GM23338 (cell line): ENCODE results near the gene NOX5. TPM values are rescaled to one million over a fixed set of nuclear protein-coding genes. Genes with fewer than 3 reads are reported as not detected.

ENCODE experiments used
- ATAC-seq: fragments of 200-7000 bp; cut with Tn5 transposase; 3 replicates; pipeline ENCODE4 v1.9.1; 2020
- DNase-seq: peaks from one replicate; pipeline ENCODE4 v3.0.0-alpha.2; 2015; ENCODE audit warnings: low spot score
- H2AFZ ChIP-seq: fragments of 200-600 bp; sonication (generic); 2 replicates; pipeline ENCODE4 v1.8.0; 2016; ENCODE audit warnings: antibody characterized with exemption, mild to moderate bottlenecking, moderate library complexity
- H3F3A ChIP-seq: fragments of 200-600 bp; sonication (generic); replicated peaks from 2 replicates; pipeline ENCODE4 v1.8.0; 2017; ENCODE audit warnings: antibody characterized with exemption, mixed run types, low read depth
- H3K27ac ChIP-seq: fragments of 200-600 bp; sonication (generic); 2 replicates; pipeline ENCODE4 v1.6.1; 2016; ENCODE audit warnings: low read depth
- H3K27me3 ChIP-seq: fragments of 200-600 bp; sonication (generic); 2 replicates; pipeline ENCODE4 v1.8.0; 2016; ENCODE audit warnings: mild to moderate bottlenecking, mixed run types, moderate library complexity; ENCODE audit not compliant: insufficient read depth
- H3K36me3 ChIP-seq: fragments of 200-600 bp; sonication (generic); 2 replicates; pipeline ENCODE4 v1.8.0; 2016; ENCODE audit warnings: mild to moderate bottlenecking; ENCODE audit not compliant: insufficient read depth
- H3K4me1 ChIP-seq: fragments of 200-600 bp; sonication (generic); 2 replicates; pipeline ENCODE4 v1.8.0; 2016; ENCODE audit warnings: mild to moderate bottlenecking, moderate library complexity; ENCODE audit not compliant: insufficient read depth
- H3K4me2 ChIP-seq: fragments of 200-600 bp; sonication (generic); 2 replicates; pipeline ENCODE4 v1.7.1; 2017; ENCODE audit warnings: mixed run types
- H3K4me3 ChIP-seq: fragments of 200-600 bp; sonication (generic); 2 replicates; pipeline ENCODE4 v1.6.1; 2016; ENCODE audit warnings: mixed run types
- H3K79me2 ChIP-seq: fragments of 200-600 bp; sonication (generic); replicated peaks from 2 replicates; pipeline ENCODE4 v1.8.0; 2017; ENCODE audit warnings: mild to moderate bottlenecking; ENCODE audit not compliant: insufficient read depth
- H3K9me2 ChIP-seq: fragments of 200-600 bp; sonication (generic); 2 replicates; pipeline ENCODE4 v1.8.0; 2017; ENCODE audit not compliant: insufficient read depth
- H4K20me1 ChIP-seq: fragments of 200-600 bp; sonication (generic); replicated peaks from 2 replicates; pipeline ENCODE4 v1.8.0; 2017; ENCODE audit warnings: mild to moderate bottlenecking; ENCODE audit not compliant: insufficient read depth
- H3K27ac Mint-ChIP-seq: 2 replicates; pipeline ENCODE4 v1.8.0; 2020; ENCODE audit warnings: inconsistent platforms, mild to moderate bottlenecking, moderate library complexity, mixed read lengths
- H3K27me3 Mint-ChIP-seq: 3 replicates; pipeline ENCODE4 v1.8.0; 2022; ENCODE audit warnings: low read depth, mild to moderate bottlenecking, moderate library complexity, mixed read lengths, inconsistent platforms; ENCODE audit not compliant: insufficient read depth, poor library complexity
- H3K36me3 Mint-ChIP-seq: 3 replicates; pipeline ENCODE4 v1.8.0; 2021; ENCODE audit warnings: low read depth, mild to moderate bottlenecking, inconsistent platforms, moderate library complexity, mixed read lengths
- H3K4me1 Mint-ChIP-seq: 3 replicates; pipeline ENCODE4 v1.8.0; 2020; ENCODE audit warnings: mild to moderate bottlenecking, inconsistent platforms, mixed read lengths
- H3K4me3 Mint-ChIP-seq: 3 replicates; pipeline ENCODE4 v1.8.0; 2021; ENCODE audit warnings: moderate library complexity, mild to moderate bottlenecking, inconsistent platforms, mixed read lengths
- H3K9me3 Mint-ChIP-seq: 3 replicates; pipeline ENCODE4 v1.8.0; 2020; ENCODE audit warnings: moderate library complexity, mild to moderate bottlenecking, inconsistent platforms, mixed read lengths
- CREB1 ChIP-seq: fragments of 250-450 bp; sonication (Bioruptor Pico); IDR thresholded peaks from 2 replicates; pipeline ENCODE4 v1.5.0; 2020; ENCODE audit warnings: low read depth, mild to moderate bottlenecking, moderate library complexity
- EZH2 ChIP-seq: fragments of 200-600 bp; sonication (generic); IDR thresholded peaks from one replicate; pipeline ENCODE4 v1.8.0; 2017; ENCODE audit warnings: antibody characterized with exemption, mild to moderate bottlenecking, low read depth; ENCODE audit not compliant: unreplicated experiment
- JUNB ChIP-seq: IDR thresholded peaks from one replicate; pipeline ENCODE4 v1.6.1; 2016; ENCODE audit warnings: antibody characterized with exemption; ENCODE audit not compliant: unreplicated experiment
- NANOG ChIP-seq: IDR thresholded peaks from 2 replicates; pipeline ENCODE4 v1.6.1; 2016; ENCODE audit warnings: antibody characterized with exemption, borderline replicate concordance
- POLR2AphosphoS5 ChIP-seq: IDR thresholded peaks from 2 replicates; pipeline ENCODE4 v1.6.1; 2016; ENCODE audit warnings: antibody characterized with exemption, low read depth
- STAT1 ChIP-seq: IDR thresholded peaks from one replicate; pipeline ENCODE4 v1.6.1; 2016; ENCODE audit warnings: antibody characterized with exemption; ENCODE audit not compliant: unreplicated experiment
- ZNF114 ChIP-seq: fragments of 250-450 bp; sonication (Bioruptor Pico); IDR thresholded peaks from 2 replicates; pipeline ENCODE4 v1.5.0; 2020; ENCODE audit warnings: mild to moderate bottlenecking, moderate library complexity
- polyA plus RNA-seq: library from polyadenylated mRNA; unstranded; fragments of >200 nt; fragmentation: Nextera tagmentation; extraction: Ambion mirVana; gene quantifications from 2 replicates; pipeline ENCODE4 v1.2.1, GENCODE V29; 2016
- total RNA-seq: library from RNA; depleted of rRNA; stranded (reverse); fragments of >200 nt; shearing (Covaris generic); gene quantifications from 2 replicates; pipeline ENCODE4 v1.2.3, GENCODE V29; 2014
- TF ChIP-seq, protein P1 (sequence below): IDR thresholded peaks from one replicate; pipeline ENCODE4 v1.6.1; 2018; ENCODE audit warnings: antibody characterized with exemption; ENCODE audit not compliant: unreplicated experiment
- TF ChIP-seq, protein P2 (sequence below), 2 experiments: fragments of 200-600 bp in 1 of 2; sonication (generic) in 1 of 2; conservative IDR thresholded peaks; 2 replicates each; pipeline versions ENCODE4 v1.5.1 to v1.6.1; 2016 to 2017; ENCODE audit warnings: antibody characterized with exemption in 2 of 2, low read depth in 2 of 2, mild to moderate bottlenecking in 2 of 2, moderate library complexity in 1 of 2

The NOX5 gene
- total and polyA plus RNA-seq, 2 experiments from 2014 or later, result 0.03 TPM; not detected in 1

GRCh38 chr15:68989541-68990230 lies 24.8 kb upstream of the NOX5 start (continued):
- TF ChIP-seq, protein P1, sequence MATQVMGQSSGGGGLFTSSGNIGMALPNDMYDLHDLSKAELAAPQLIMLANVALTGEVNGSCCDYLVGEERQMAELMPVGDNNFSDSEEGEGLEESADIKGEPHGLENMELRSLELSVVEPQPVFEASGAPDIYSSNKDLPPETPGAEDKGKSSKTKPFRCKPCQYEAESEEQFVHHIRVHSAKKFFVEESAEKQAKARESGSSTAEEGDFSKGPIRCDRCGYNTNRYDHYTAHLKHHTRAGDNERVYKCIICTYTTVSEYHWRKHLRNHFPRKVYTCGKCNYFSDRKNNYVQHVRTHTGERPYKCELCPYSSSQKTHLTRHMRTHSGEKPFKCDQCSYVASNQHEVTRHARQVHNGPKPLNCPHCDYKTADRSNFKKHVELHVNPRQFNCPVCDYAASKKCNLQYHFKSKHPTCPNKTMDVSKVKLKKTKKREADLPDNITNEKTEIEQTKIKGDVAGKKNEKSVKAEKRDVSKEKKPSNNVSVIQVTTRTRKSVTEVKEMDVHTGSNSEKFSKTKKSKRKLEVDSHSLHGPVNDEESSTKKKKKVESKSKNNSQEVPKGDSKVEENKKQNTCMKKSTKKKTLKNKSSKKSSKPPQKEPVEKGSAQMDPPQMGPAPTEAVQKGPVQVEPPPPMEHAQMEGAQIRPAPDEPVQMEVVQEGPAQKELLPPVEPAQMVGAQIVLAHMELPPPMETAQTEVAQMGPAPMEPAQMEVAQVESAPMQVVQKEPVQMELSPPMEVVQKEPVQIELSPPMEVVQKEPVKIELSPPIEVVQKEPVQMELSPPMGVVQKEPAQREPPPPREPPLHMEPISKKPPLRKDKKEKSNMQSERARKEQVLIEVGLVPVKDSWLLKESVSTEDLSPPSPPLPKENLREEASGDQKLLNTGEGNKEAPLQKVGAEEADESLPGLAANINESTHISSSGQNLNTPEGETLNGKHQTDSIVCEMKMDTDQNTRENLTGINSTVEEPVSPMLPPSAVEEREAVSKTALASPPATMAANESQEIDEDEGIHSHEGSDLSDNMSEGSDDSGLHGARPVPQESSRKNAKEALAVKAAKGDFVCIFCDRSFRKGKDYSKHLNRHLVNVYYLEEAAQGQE, result no peak
- no peak for TF ChIP-seq JUNB

GRCh38 chr15:68990231-68990991 lies 24.1 kb upstream of the NOX5 start:
- peak; percentile 97 for ATAC-seq
- Histone ChIP-seq H3K27ac (no peak overlapping the region), H3F3A (no peaks in the 10 kb centered on the region), H3K4me3 (no peak overlapping the region), H3K79me2 (no peaks in the 10 kb centered on the region), H3K27me3 (no peaks in the 10 kb centered on the region), H3K4me2 (peak overlapping the region; percentile 52), H2AFZ (peak overlapping the region; percentile 78; the same call in 1 of the 2 replicates), H3K4me1 (peaks cover 10% of the 10 kb centered on the region), H3K9me2 (no peaks in the 10 kb centered on the region), H4K20me1 (no peaks in the 10 kb centered on the region), H3K36me3 (no peaks in the 10 kb centered on the region)
- Mint-ChIP-seq H3K36me3 (peaks cover 19% of the 10 kb centered on the region), H3K27ac (no peak overlapping the region), H3K27me3 (peaks cover 24% of the 10 kb centered on the region), H3K4me3 (no peak overlapping the region; the same call in 2 of the 3 replicates), H3K9me3 (peaks cover 29% of the 10 kb centered on the region), H3K4me1 (peaks cover 23% of the 10 kb centered on the region)
- peak; percentile 28 for DNase-seq
- TF ChIP-seq EZH2, result no peak

- H3K36me3 Mint-ChIP-seq, result peaks cover 19% of the 10 kb centered on the region
- Histone ChIP-seq H3K4me3 (no peak overlapping the region), H3K4me2 (peak overlapping the region; percentile 52; the same call in 1 of the 2 replicates), H3K9me2 (no peaks in the 10 kb centered on the region), H2AFZ (peak overlapping the region; percentile 78; the same call in 1 of the 2 replicates), H3F3A (no peaks in the 10 kb centered on the region), H3K27me3 (no peaks in the 10 kb centered on the region), H3K4me1 (peaks cover 10% of the 10 kb centered on the region), H4K20me1 (no peaks in the 10 kb centered on the region), H3K79me2 (no peaks in the 10 kb centered on the region), H3K36me3 (no peaks in the 10 kb centered on the region), H3K27ac (no peak overlapping the region)
- no peak overlapping the region for H3K27ac Mint-ChIP-seq
- TF ChIP-seq, protein P1, result no peak
- TF ChIP-seq CREB1, result no peak
- TF ChIP-seq JUNB, result no peak
- no peak for TF ChIP-seq STAT1
- no peak for TF ChIP-seq POLR2AphosphoS5
- TF ChIP-seq NANOG, result no peak
- TF ChIP-seq, protein P2, sequence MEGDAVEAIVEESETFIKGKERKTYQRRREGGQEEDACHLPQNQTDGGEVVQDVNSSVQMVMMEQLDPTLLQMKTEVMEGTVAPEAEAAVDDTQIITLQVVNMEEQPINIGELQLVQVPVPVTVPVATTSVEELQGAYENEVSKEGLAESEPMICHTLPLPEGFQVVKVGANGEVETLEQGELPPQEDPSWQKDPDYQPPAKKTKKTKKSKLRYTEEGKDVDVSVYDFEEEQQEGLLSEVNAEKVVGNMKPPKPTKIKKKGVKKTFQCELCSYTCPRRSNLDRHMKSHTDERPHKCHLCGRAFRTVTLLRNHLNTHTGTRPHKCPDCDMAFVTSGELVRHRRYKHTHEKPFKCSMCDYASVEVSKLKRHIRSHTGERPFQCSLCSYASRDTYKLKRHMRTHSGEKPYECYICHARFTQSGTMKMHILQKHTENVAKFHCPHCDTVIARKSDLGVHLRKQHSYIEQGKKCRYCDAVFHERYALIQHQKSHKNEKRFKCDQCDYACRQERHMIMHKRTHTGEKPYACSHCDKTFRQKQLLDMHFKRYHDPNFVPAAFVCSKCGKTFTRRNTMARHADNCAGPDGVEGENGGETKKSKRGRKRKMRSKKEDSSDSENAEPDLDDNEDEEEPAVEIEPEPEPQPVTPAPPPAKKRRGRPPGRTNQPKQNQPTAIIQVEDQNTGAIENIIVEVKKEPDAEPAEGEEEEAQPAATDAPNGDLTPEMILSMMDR (conservative IDR thresholded peaks at IDR 0.05; ENCODE audit: low read depth in 2 of 2), result no peak
- no peak for TF ChIP-seq ZNF114 (CRISPR knock-in tag)
- H3K4me3 Mint-ChIP-seq, result no peak overlapping the region; the same call in 2 of the 3 replicates
- H3K9me3 Mint-ChIP-seq, result peaks cover 29% of the 10 kb centered on the region
- H3K4me1 Mint-ChIP-seq, result peaks cover 23% of the 10 kb centered on the region
- peaks cover 24% of the 10 kb centered on the region for H3K27me3 Mint-ChIP-seq
- no peak; the same call in 2 of the 3 replicates for ATAC-seq
- DNase-seq, result no peak
Observed at GRCh38 chr15:68990992-68991500, 23.4 kb upstream of the NOX5 start.
